ENCODE results near the gene ZNF224. TPM values are rescaled to one million over a fixed set of nuclear protein-coding genes. Genes with fewer than 3 reads are reported as not detected.

The ZNF224 gene
- total RNA-seq, 2 experiments from 2014 or later, result 35.4 to 37.8 TPM

DNA sequence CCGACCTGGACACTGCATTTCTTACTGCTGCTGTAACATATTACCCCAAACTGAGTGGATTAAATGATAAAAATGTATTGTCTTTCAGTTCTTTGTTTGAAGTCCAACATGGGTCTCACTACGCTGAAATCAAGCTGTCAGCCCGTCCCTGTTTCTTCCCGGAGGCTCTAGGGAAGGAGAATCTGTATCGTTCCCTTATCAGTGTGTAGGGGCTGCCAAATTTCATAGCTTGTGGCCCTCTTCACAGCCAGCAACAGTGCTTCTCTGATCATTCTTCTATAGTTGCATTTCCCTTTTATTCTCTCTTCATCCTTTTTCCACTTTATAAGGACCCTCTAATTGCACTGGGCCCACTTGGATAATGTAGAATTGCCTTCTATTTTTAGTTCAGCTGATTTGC, 57.3 kb downstream of the ZNF224 start:
- H3K27ac Mint-ChIP-seq, result no peak overlapping the region
- H3K4me1 Mint-ChIP-seq, result no peaks in the 10 kb centered on the region
- H3K27me3 Mint-ChIP-seq, result no peaks in the 10 kb centered on the region
- H3K36me3 Mint-ChIP-seq (ENCODE audit: low read depth), result peaks cover 77% of the 10 kb centered on the region
- ChIA-PET CTCF (no interaction called here), POLR2A (no interaction called here)
- no peak overlapping the region for H3K4me3 Mint-ChIP-seq
- peaks cover 41% of the 10 kb centered on the region for H3K9me3 Mint-ChIP-seq
- DNase-seq, result no peak

DNA sequence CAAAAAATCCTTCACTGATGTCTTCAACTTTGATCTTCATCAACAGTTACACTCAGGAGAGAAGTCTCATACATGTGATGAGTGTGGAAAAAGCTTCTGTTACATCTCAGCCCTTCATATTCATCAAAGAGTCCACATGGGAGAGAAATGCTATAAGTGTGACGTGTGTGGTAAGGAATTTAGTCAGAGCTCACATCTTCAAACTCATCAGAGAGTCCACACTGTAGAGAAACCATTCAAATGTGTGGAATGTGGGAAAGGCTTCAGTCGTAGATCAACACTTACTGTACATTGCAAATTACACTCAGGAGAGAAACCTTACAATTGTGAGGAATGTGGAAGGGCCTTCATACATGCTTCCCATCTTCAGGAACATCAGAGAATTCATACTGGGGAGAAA, 62.3 kb downstream of the ZNF224 start:
- peaks cover 59% of the 10 kb centered on the region for H3K36me3 Mint-ChIP-seq (ENCODE audit: low read depth)
- CTCF ChIA-PET, result no interaction called here
- H3K27ac Mint-ChIP-seq, result no peak overlapping the region
- H3K4me1 Mint-ChIP-seq, result no peaks in the 10 kb centered on the region
- POLR2A ChIA-PET, result no interaction called here
- no peak for DNase-seq
- no peaks in the 10 kb centered on the region for H3K27me3 Mint-ChIP-seq
- no peak overlapping the region for H3K4me3 Mint-ChIP-seq
- H3K9me3 Mint-ChIP-seq, result peaks cover 63% of the 10 kb centered on the region

Other genes starting within 250 kb of the ZNF224 start
- gene ZNF404, start 210.4 kb upstream of the ZNF224 start, total RNA-seq, result 1 to 10 TPM in 1 of 2 experiments, under 1 TPM in 1; 0.80 to 1.5 TPM
- 10 to 100 TPM; 15.1 to 16.6 TPM for gene ZNF45, start 159.1 kb upstream of the ZNF224 start, total RNA-seq
- gene ZNF221, start 143.1 kb upstream of the ZNF224 start, total RNA-seq, result 1 to 10 TPM; 1.5 to 1.6 TPM
- gene ZNF155, start 110.2 kb upstream of the ZNF224 start, total RNA-seq, result 1 to 10 TPM; 6.7 to 7.5 TPM
- 1 to 10 TPM; 3.7 to 5.8 TPM for gene ZNF230, start 91.4 kb upstream of the ZNF224 start, total RNA-seq
- gene ZNF222, start 69.0 kb upstream of the ZNF224 start, total RNA-seq, result 1 to 10 TPM; 3.3 to 4.3 TPM
- under 1 TPM; 0.40 to 0.50 TPM for gene ZNF223, start 42.3 kb upstream of the ZNF224 start, total RNA-seq
- 1 to 10 TPM; 1.6 to 1.8 TPM for gene ZNF284, start 22.2 kb upstream of the ZNF224 start, total RNA-seq
- gene ZNF225, start 19.0 kb downstream of the ZNF224 start, total RNA-seq, result 1 to 10 TPM; 4.5 to 4.7 TPM
- gene ZNF234, start 47.2 kb downstream of the ZNF224 start, total RNA-seq, result 10 to 100 TPM; 10.3 to 12.6 TPM
- gene ZNF226, start 70.7 kb downstream of the ZNF224 start, total RNA-seq, result 10 to 100 TPM; 17.4 to 18.0 TPM
- gene ZNF227, start 118.2 kb downstream of the ZNF224 start, total RNA-seq, result 10 to 100 TPM; 26.9 to 27.9 TPM
- under 1 TPM; 0.08 to 0.33 TPM for gene ZNF233, start 165.5 kb downstream of the ZNF224 start, total RNA-seq
- gene ZNF235, start 210.7 kb downstream of the ZNF224 start, total RNA-seq, result 1 to 10 TPM; 5.2 to 5.9 TPM

Measured in activated CD4-positive, alpha-beta memory T cell treated with anti-CD3 and anti-CD28 coated beads, Interleukin-2, amount 10 ng/mL, durations not matched to agents 7 days and 5 days (primary cell).